ENCODE measurements around the gene HAUS6.

GRCh38 chr9:19138084-19138483 lies 35.4 kb upstream of the HAUS6 start:
- TF ChIP-seq CTCF (IDR thresholded peaks at IDR 0.05; ENCODE audit: control extremely low read depth in 1 of 3, insufficient read depth in 1 of 3, low read depth in 1 of 3, low read length in 3 of 3): no peak
- no peak for TF ChIP-seq POU5F1 (IDR thresholded peaks at IDR 0.05; ENCODE audit: low read depth, low read length)
- no peak for TF ChIP-seq SIN3A (conservative IDR thresholded peaks at IDR 0.05 in 1 of 2, IDR thresholded peaks at IDR 0.05 in 1 of 2; ENCODE audit: low read depth in 1 of 2, low read length in 2 of 2)
- TF ChIP-seq EZH2 (IDR thresholded peaks at IDR 0.05; ENCODE audit: low read depth, low read length, severe bottlenecking): no peak
- TF ChIP-seq POLR2A (IDR thresholded peaks at IDR 0.05; ENCODE audit: control extremely low read depth in 1 of 2, low read depth in 2 of 2, low read length in 2 of 2): no peak
- TF ChIP-seq NRF1 (IDR thresholded peaks at IDR 0.05; ENCODE audit: low read depth, low read length): no peak
- no peak for TF ChIP-seq CBX5 (IDR thresholded peaks at IDR 0.05; ENCODE audit: low read depth, low read length)
- TF ChIP-seq ATF3 (IDR thresholded peaks at IDR 0.05; ENCODE audit: insufficient read depth, low read depth, low read length): no peak
- TF ChIP-seq MAX (IDR thresholded peaks at IDR 0.05): no peak
- no peak for TF ChIP-seq CEBPB (IDR thresholded peaks at IDR 0.05; ENCODE audit: low read depth, low read length)
- TF ChIP-seq CBX8 (IDR thresholded peaks at IDR 0.05; ENCODE audit: borderline replicate concordance, low read depth, low read length): no peak
- no peak for TF ChIP-seq CREB1 (IDR thresholded peaks at IDR 0.05)
